ENCODE results near the gene PRKCA.

PRKCA gene

GRCh38 chr17:66726846-66727245 is 424.4 kb downstream of the PRKCA start:
- no peak for DNase-seq

GRCh38 chr17:66727634-66728570 is 425.5 kb downstream of the PRKCA start:
- DNase-seq, result peak; percentile 73

- no peak for DNase-seq
Observed at GRCh38 chr17:66730461-66730923, 428.1 kb downstream of the PRKCA start.

GRCh38 chr17:66733759-66734158 is 431.3 kb downstream of the PRKCA start:
- no peak for DNase-seq

- DNase-seq, result no peak
Observed at GRCh38 chr17:66734186-66734943, 432.0 kb downstream of the PRKCA start.

- no peak for DNase-seq
Observed at GRCh38 chr17:66737524-66737923, 435.1 kb downstream of the PRKCA start.

- no peak for DNase-seq
Observed at GRCh38 chr17:66738301-66738700, 435.9 kb downstream of the PRKCA start.

- no peak for DNase-seq
Observed at GRCh38 chr17:66739553-66739952, 437.1 kb downstream of the PRKCA start.

GRCh38 chr17:66740226-66740625 is 437.8 kb downstream of the PRKCA start:
- no peak for DNase-seq

GRCh38 chr17:66743511-66743910 is 441.1 kb downstream of the PRKCA start:
- no peak for DNase-seq

- DNase-seq, result no peak
Observed at GRCh38 chr17:66746736-66747135, 444.3 kb downstream of the PRKCA start.

GRCh38 chr17:66747578-66748275 is 445.3 kb downstream of the PRKCA start:
- DNase-seq, result no peak

- DNase-seq, result no peak
Observed at GRCh38 chr17:66748578-66748977, 446.2 kb downstream of the PRKCA start.

GRCh38 chr17:66749217-66749832 is 446.9 kb downstream of the PRKCA start:
- no peak for DNase-seq

- DNase-seq, result no peak
Observed at GRCh38 chr17:66750116-66750515, 447.7 kb downstream of the PRKCA start.

- DNase-seq, result no peak
Observed at GRCh38 chr17:66750781-66751543, 448.5 kb downstream of the PRKCA start.

- no peak for DNase-seq
Observed at GRCh38 chr17:66751771-66752170, 449.4 kb downstream of the PRKCA start.

GRCh38 chr17:66752411-66752810 is 450.0 kb downstream of the PRKCA start:
- no peak for DNase-seq

GRCh38 chr17:66753126-66753920 is 450.9 kb downstream of the PRKCA start:
- no peak for DNase-seq

GRCh38 chr17:66755101-66755943 is 452.9 kb downstream of the PRKCA start:
- peak; percentile 73 for DNase-seq
